ENCODE data around the gene PDE4C. TPM values are rescaled to one million over a fixed set of nuclear protein-coding genes. Genes with fewer than 3 reads are reported as not detected.

PDE4C gene
- total RNA-seq, 2 donors from 2014 or later: under 0.01 to 0.26 TPM

DNA sequence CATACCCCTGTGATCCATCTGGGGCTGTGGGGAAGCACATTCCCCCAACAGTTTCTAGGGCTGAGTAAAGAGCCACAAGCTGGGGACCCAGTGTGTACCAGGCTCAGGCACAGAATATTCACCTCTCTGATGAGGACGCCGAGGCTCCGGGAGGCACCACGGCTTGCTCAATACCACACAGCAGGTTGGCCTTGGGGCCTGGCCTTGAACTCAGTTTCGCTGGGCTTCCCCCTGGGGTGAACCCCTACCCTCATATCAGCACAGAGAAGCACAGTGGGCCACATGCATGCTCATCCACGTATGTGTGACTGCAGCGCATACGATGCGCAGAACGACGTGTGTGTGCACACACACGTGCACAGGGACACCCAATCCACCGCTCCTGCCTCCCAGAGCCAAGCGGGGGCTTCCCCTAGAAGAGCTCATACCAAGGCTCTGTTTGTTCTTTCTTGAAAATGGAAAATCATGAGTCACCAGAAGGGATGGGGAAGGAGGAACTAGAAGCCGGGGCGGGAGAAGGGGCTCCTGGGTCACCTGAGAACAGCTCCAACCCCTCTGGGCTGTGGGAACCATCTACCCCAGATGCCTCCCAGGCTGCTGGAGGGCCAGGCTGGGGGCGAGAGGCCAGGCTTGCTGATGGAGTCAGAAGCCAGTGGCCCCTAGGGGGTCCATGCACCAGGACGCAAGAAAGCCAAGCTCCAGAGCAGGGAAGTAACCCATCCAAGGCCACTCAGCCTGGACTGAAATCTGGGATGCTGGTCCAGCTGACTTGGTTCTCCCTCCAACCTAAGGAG is 4.9 kb upstream of the PDE4C start:
- ATAC-seq: no peak
- intact Hi-C loops (cut with DNase I): no loop called here
- no peak for DNase-seq

DNA sequence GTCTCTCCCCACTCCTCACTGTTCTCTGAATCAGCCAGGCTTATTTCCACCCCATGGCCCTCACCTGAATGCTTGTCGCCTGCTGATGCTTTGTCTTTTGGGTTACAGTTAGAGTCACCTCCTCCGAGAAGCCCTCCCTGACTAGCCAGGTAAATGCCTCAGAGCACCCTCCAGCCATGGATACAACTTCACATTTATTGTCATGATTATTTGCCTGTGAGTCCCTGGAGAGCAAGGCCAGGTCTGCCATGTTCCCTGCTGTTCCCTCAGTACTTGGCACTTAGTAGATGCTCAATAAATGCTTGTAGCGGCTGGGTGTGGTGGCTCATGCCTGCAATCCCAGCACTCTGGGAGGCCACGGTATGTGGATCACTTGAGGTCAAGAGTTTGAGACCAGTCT is 3.7 kb upstream of the PDE4C start:
- TF ChIP-seq POLR2A (IDR thresholded peaks at IDR 0.05): no peak
- TF ChIP-seq, protein P1, sequence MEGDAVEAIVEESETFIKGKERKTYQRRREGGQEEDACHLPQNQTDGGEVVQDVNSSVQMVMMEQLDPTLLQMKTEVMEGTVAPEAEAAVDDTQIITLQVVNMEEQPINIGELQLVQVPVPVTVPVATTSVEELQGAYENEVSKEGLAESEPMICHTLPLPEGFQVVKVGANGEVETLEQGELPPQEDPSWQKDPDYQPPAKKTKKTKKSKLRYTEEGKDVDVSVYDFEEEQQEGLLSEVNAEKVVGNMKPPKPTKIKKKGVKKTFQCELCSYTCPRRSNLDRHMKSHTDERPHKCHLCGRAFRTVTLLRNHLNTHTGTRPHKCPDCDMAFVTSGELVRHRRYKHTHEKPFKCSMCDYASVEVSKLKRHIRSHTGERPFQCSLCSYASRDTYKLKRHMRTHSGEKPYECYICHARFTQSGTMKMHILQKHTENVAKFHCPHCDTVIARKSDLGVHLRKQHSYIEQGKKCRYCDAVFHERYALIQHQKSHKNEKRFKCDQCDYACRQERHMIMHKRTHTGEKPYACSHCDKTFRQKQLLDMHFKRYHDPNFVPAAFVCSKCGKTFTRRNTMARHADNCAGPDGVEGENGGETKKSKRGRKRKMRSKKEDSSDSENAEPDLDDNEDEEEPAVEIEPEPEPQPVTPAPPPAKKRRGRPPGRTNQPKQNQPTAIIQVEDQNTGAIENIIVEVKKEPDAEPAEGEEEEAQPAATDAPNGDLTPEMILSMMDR (IDR thresholded peaks at IDR 0.05): no peak
- H3K4me3 ChIP-seq: no peak overlapping the region
- peaks cover 0 to 20% of the 10 kb centered on the region in 2 donors for H3K27me3 ChIP-seq
- H3K36me3 ChIP-seq (replicated peaks in 1 of 2; ENCODE audit: insufficient read depth in 1 of 2, low read depth in 2 of 2): no peaks in the 10 kb centered on the region
- ATAC-seq: no peak
- intact Hi-C loops (cut with DNase I): no loop called here
- no peak for DNase-seq
- H3K4me1 ChIP-seq: peaks cover 15% of the 10 kb centered on the region
- 57 to 59% methylated on average over 2 to 4 of the region's 4 CpGs for WGBS, 2 donors
- H3K9me3 ChIP-seq: peaks cover 0 to 9% (median 0%) of the 10 kb centered on the region in 3 donors
- no peak overlapping the region for H3K27ac ChIP-seq

More for the DNA sequence above, 4.9 kb upstream of the PDE4C start:
- Histone ChIP-seq H3K4me3 (no peak overlapping the region), H3K27ac (no peak overlapping the region), H3K4me1 (peaks cover 2% of the 10 kb centered on the region), H3K27me3 (peaks cover 0 to 9% of the 10 kb centered on the region in 2 donors), H3K36me3 (replicated peaks in 1 of 2; ENCODE audit: insufficient read depth in 1 of 2, low read depth in 2 of 2) (no peaks in the 10 kb centered on the region), H3K9me3 (peaks cover 0 to 9% (median 0%) of the 10 kb centered on the region in 3 donors)
- TF ChIP-seq POLR2A (IDR thresholded peaks at IDR 0.05): no peak
- TF ChIP-seq, protein P1 (IDR thresholded peaks at IDR 0.05): no peak
- WGBS, 2 donors: 64 to 70% methylated on average over 12 to 18 of the region's 18 CpGs

DNA sequence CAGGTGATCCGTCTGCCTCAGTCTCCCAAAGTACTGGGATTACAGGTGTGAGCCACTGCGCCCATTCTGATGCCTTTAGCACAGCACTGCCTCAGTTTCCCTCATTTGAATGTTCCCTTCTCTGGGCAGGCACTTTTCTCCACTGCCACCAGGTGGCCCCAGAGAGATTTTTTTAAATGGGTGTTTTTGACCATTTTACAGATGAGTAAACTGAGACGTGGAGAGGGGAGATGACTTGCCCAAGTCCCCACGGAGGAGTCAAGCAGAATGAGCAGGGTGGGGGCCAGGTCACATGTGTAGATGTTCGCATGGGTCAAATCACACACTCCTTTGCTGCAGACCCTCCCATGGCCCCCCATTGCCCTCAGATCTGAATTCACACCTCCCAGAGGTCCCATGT is 3.2 kb upstream of the PDE4C start:
- intact Hi-C loops (cut with DNase I): no loop called here
- TF ChIP-seq POLR2A (IDR thresholded peaks at IDR 0.05): no peak
- TF ChIP-seq, protein P1 (IDR thresholded peaks at IDR 0.05): peak in 4 of 7 experiments; percentile 19 to 36 (median 26)
- Histone ChIP-seq H3K27ac (no peak overlapping the region), H3K9me3 (peaks cover 0 to 9% (median 0%) of the 10 kb centered on the region in 3 donors), H3K4me3 (no peak overlapping the region), H3K4me1 (peaks cover 19% of the 10 kb centered on the region), H3K27me3 (peaks cover 0 to 22% of the 10 kb centered on the region in 2 donors), H3K36me3 (replicated peaks in 1 of 2; ENCODE audit: insufficient read depth in 1 of 2, low read depth in 2 of 2) (no peaks in the 10 kb centered on the region)
- 57 to 70% methylated on average over 4 to 5 of the region's 5 CpGs for WGBS, 2 donors
- ATAC-seq (no peak), DNase-seq (no peak)

DNA sequence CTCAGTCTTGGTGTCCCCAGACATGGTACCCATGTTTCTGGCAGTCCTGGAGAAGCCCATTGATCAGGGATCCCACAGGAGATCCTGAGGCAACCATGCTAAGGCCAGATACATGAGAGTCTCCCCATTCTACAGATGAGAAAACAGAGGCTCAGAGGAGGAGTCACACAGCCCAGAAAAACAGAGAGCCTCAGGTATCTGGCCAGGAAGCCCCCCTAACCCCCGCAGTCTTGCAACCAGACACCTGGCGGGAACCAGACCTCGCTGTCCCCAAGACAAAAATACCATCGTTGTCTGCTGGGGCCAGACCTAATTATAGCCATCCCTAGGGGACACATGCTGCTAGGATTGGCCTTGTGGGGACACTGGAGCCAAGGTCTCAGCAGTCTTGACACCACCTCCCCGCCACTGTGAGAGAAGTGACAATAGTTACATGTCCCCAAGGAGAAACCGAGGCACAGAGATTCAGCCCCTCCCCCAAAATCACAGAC is 1.6 kb upstream of the PDE4C start:
- TF ChIP-seq, protein P1 (IDR thresholded peaks at IDR 0.05): no peak
- no peak for TF ChIP-seq POLR2A (IDR thresholded peaks at IDR 0.05)
- DNase-seq: no peak
- H3K27me3 ChIP-seq: peaks cover 0 to 18% of the 10 kb centered on the region in 2 donors
- no peak overlapping the region for H3K4me3 ChIP-seq
- WGBS, 2 donors: 50 to 67% methylated on average over 1 to 6 of the region's 6 CpGs
- no peak overlapping the region for H3K27ac ChIP-seq
- no peaks in the 10 kb centered on the region for H3K36me3 ChIP-seq (replicated peaks in 1 of 2; ENCODE audit: insufficient read depth in 1 of 2, low read depth in 2 of 2)
- intact Hi-C loops (cut with DNase I): no loop called here
- ATAC-seq: no peak
- no peaks in the 10 kb centered on the region for H3K9me3 ChIP-seq
- peaks cover 26% of the 10 kb centered on the region for H3K4me1 ChIP-seq

All from body of pancreas (tissue), 4 donors.